Endothelial cell (in vitro differentiated cells): ENCODE data around the gene ADAP1. TPM values are rescaled to one million over a fixed set of nuclear protein-coding genes. Genes with fewer than 3 reads are reported as not detected.

Experiments
- DNase-seq: peaks from one replicate; pipeline ENCODE4 v3.0.0; 2021; ENCODE audit warnings: low spot score
- H3K27ac Mint-ChIP-seq: one replicate; pipeline ENCODE4 v1.8.0; 2021; ENCODE audit warnings: mixed read lengths, inconsistent platforms; ENCODE audit not compliant: unreplicated experiment
- H3K27me3 Mint-ChIP-seq: one replicate; pipeline ENCODE4 v1.8.0; 2021; ENCODE audit warnings: mild to moderate bottlenecking, moderate library complexity, mixed read lengths, inconsistent platforms; ENCODE audit not compliant: unreplicated experiment
- H3K36me3 Mint-ChIP-seq: one replicate; pipeline ENCODE4 v1.8.0; 2021; ENCODE audit warnings: mild to moderate bottlenecking, low read depth, mixed read lengths, inconsistent platforms; ENCODE audit not compliant: unreplicated experiment
- H3K4me1 Mint-ChIP-seq: one replicate; pipeline ENCODE4 v1.8.0; 2021; ENCODE audit warnings: mild to moderate bottlenecking, mixed read lengths, inconsistent platforms; ENCODE audit not compliant: unreplicated experiment
- H3K4me3 Mint-ChIP-seq: one replicate; pipeline ENCODE4 v1.8.0; 2021; ENCODE audit warnings: mild to moderate bottlenecking, mixed read lengths, inconsistent platforms; ENCODE audit not compliant: unreplicated experiment
- H3K9me3 Mint-ChIP-seq: one replicate; pipeline ENCODE4 v1.8.0; 2021; ENCODE audit warnings: mixed read lengths, inconsistent platforms; ENCODE audit not compliant: unreplicated experiment
- CTCF ChIP-seq: fragments of 200-600 bp; sonication (generic); IDR thresholded peaks from one replicate; pipeline ENCODE4 v1.5.0; 2021; ENCODE audit warnings: antibody characterized with exemption; ENCODE audit not compliant: unreplicated experiment
- total RNA-seq: library from RNA; stranded (reverse); fragmentation: NEBNext Ultra II Directional; extraction: Animal tissue kit (Norgen Biotek cat#: 25700); gene quantifications from one replicate; pipeline ENCODE4 v1.2.1, GENCODE V29; 2021; ENCODE audit not compliant: unreplicated experiment

ADAP1 gene
- total RNA-seq, 1 donor from 2014 or later: 1.7 TPM

DNA sequence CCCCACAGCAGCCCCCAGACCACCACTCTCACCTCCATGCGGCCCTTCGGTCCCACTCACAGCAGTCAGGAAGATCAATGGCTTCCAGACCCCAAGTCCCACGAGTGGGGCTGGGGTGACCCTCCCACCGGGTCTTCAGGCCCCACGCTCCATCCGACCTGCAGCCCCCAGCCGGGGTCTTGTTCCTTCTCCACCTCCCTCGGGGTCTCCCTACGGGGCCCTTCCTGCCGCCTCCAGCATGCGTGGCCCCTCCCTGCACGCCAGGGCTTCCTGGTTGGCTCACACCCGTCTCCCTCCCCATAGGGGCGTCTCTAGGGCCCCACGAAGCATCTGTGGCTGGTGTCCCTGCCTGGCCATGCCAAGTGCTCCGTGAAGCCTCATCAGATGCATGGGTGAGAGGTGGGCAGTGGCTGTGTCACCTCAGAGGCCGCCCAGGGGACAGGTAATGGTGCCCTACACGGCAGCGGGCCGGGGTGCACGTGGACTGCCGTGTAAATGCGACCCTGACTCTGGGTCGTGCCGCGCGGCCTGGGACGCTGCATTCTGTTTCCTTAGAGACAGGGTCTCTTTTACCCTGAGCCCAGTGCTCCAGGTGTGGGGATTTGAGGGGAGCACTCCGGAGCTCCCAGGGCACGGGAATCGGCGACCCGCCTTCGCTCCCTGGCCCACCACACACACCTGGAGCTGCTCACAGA lies 19.9 kb downstream of the ADAP1 start:
- H3K36me3 Mint-ChIP-seq: no peaks in the 10 kb centered on the region
- peaks cover 2% of the 10 kb centered on the region for H3K27me3 Mint-ChIP-seq
- H3K27ac Mint-ChIP-seq: no peak overlapping the region
- DNase-seq: no peak
- TF ChIP-seq CTCF: no peak
- H3K9me3 Mint-ChIP-seq: no peaks in the 10 kb centered on the region
- H3K4me3 Mint-ChIP-seq: no peak overlapping the region
- no peaks in the 10 kb centered on the region for H3K4me1 Mint-ChIP-seq

- no peak for DNase-seq
- no peak for TF ChIP-seq CTCF
- H3K27ac Mint-ChIP-seq: no peak overlapping the region
- H3K9me3 Mint-ChIP-seq: no peaks in the 10 kb centered on the region
- H3K27me3 Mint-ChIP-seq: peaks cover 3% of the 10 kb centered on the region
- no peaks in the 10 kb centered on the region for H3K36me3 Mint-ChIP-seq
- no peak overlapping the region for H3K4me3 Mint-ChIP-seq
- no peaks in the 10 kb centered on the region for H3K4me1 Mint-ChIP-seq
Measured at GRCh38 chr7:932651-932975, 21.9 kb downstream of the ADAP1 start.

- no peak for DNase-seq
- Mint-ChIP-seq H3K36me3 (no peaks in the 10 kb centered on the region), H3K27me3 (peaks cover 3% of the 10 kb centered on the region), H3K27ac (no peak overlapping the region), H3K4me3 (no peak overlapping the region), H3K9me3 (no peaks in the 10 kb centered on the region), H3K4me1 (no peaks in the 10 kb centered on the region)
- TF ChIP-seq CTCF: no peak
Measured at GRCh38 chr7:931871-932650, 22.4 kb downstream of the ADAP1 start.

DNA sequence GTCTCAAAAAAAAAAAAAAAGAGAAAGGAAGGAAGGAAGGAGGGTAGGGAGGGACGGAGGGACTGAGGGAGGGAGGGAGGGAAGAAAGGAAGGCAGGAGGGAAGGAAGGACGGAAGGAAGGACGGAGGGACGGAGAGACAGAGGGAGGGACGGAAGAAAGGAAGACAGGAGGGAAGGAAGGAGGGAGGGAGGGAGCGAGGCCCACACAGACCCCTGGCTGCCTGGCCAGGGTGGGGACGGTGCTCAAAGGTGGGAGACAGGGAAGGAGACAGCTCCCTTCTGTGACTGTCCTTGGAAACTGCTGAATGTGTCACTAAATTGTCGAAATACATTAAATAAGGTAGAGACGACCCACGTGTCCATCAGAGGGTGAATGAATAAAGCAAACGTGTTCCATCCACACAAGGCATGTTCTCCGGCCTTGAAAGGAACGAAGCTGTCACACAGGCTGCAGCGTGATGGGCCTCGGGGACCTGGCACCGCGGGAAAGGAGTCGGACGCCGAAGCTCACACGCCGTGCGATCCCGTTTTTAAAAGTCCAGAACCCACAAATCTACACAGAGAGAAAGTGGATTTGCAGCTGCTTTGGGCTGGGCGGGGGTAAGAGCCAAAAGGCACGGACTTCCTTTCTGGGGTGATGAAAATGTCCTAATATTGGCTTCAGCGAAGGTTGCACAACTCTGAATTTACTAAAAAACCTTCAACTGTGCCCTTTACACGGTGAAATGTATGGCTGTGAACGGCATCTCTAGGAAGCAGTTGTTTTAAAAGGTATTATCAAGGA lies 23.3 kb downstream of the ADAP1 start:
- no peaks in the 10 kb centered on the region for H3K9me3 Mint-ChIP-seq
- no peaks in the 10 kb centered on the region for H3K36me3 Mint-ChIP-seq
- no peaks in the 10 kb centered on the region for H3K4me1 Mint-ChIP-seq
- TF ChIP-seq CTCF: no peak
- DNase-seq: no peak
- H3K4me3 Mint-ChIP-seq: no peak overlapping the region
- no peak overlapping the region for H3K27ac Mint-ChIP-seq
- H3K27me3 Mint-ChIP-seq: peaks cover 3% of the 10 kb centered on the region
